HG02763 (cell line): Measurements from ENCODE around the gene KRT6A.

Experiments
- ATAC-seq: cut with Tn5 transposase; IDR thresholded peaks from one replicate; pipeline ENCODE4 v1.9.1; 2021; ENCODE audit warnings: mild to moderate bottlenecking, moderate library complexity; ENCODE audit not compliant: unreplicated experiment

KRT6A gene

DNA sequence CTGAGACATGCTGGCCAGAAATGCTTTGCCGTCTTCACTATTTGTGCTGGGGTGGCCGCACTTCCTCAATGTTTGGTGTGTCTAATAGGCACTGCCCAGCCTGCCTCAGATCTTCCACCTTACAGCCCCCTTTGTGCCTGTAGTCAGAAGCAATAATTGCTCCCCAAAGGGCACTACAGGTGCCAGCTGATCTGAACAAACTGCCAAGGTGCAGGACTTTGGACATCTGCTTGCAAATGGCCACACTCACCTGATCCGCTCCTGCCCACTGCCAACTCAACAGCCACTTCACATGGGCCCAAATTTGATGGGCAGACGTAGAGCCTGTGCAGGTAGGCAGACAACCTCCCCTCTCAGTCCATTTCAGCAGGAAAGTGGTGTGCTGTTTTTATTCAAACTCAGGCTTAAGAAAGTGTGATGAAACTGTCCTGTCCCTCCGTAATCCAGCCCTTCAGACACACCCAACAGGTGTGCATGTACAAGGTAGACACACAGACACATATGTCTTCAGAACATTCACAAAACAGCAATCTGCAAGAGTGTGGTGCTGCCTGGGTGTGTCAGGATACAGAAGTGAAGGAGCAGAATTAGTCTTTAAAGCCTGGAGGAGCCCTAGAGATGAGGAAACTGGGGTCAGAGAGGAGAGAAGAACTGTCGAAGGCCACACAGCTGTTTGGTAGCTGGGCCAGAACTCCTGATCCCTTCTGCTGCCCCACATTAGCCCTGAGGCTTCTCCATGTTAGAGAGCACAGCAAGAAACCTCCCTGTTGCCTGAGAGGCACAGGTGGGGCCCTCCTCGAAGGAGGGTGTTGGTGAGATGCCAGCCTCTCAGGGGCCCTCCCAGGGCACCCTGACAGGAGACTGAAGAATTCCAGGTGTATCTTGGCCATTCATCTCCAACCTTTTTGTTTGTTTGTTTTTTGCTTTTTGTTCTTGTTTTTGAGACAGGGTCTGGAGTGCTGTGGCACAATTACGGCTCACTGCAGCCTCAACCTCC is 54.5 kb downstream of the KRT6A start:
- ATAC-seq, result no peak

- ATAC-seq, result no peak
Measured at GRCh38 chr12:52437508-52437907, 55.5 kb downstream of the KRT6A start.
